ENCODE results near the gene TBC1D22A.

- TF ChIP-seq, protein P1, sequence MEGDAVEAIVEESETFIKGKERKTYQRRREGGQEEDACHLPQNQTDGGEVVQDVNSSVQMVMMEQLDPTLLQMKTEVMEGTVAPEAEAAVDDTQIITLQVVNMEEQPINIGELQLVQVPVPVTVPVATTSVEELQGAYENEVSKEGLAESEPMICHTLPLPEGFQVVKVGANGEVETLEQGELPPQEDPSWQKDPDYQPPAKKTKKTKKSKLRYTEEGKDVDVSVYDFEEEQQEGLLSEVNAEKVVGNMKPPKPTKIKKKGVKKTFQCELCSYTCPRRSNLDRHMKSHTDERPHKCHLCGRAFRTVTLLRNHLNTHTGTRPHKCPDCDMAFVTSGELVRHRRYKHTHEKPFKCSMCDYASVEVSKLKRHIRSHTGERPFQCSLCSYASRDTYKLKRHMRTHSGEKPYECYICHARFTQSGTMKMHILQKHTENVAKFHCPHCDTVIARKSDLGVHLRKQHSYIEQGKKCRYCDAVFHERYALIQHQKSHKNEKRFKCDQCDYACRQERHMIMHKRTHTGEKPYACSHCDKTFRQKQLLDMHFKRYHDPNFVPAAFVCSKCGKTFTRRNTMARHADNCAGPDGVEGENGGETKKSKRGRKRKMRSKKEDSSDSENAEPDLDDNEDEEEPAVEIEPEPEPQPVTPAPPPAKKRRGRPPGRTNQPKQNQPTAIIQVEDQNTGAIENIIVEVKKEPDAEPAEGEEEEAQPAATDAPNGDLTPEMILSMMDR (IDR thresholded peaks at IDR 0.05; ENCODE audit: insufficient read depth, low read depth, low read length), result no peak
- TF ChIP-seq EZH2 (IDR thresholded peaks at IDR 0.05; ENCODE audit: insufficient read depth, low read length), result no peak
Measured at GRCh38 chr22:46964773-46965550, 202.5 kb downstream of the TBC1D22A start.

Measured in astrocyte (in vitro differentiated cells and primary cell).